ENCODE data around the gene BBC3.

The BBC3 gene

GRCh38 chr19:47221080-47221841 is 9.7 kb downstream of the BBC3 start:
- no peak for TF ChIP-seq CTCF (IDR thresholded peaks at IDR 0.05; ENCODE audit: insufficient read depth, missing control alignments)
- FAIRE-seq: no peak
- no peak for DNase-seq (ENCODE audit: insufficient read length, low spot score)

GRCh38 chr19:47215581-47215980 is 15.4 kb downstream of the BBC3 start:
- no peak for TF ChIP-seq CTCF (IDR thresholded peaks at IDR 0.05; ENCODE audit: insufficient read depth, missing control alignments)
- no peak for DNase-seq (ENCODE audit: insufficient read length, low spot score)

GRCh38 chr19:47210689-47211316 is 20.2 kb downstream of the BBC3 start:
- FAIRE-seq (no peak), DNase-seq (ENCODE audit: insufficient read length, low spot score) (peak; percentile 55)
- peak; percentile 88 for TF ChIP-seq CTCF (IDR thresholded peaks at IDR 0.05; ENCODE audit: insufficient read depth, missing control alignments)

More at GRCh38 chr19:47215581-47215980, 15.4 kb downstream of the BBC3 start:
- no peak for FAIRE-seq

- FAIRE-seq (no peak), DNase-seq (ENCODE audit: insufficient read length, low spot score) (no peak)
Measured at GRCh38 chr19:47210180-47210490, 20.9 kb downstream of the BBC3 start.

GRCh38 chr19:47209319-47210179 is 21.4 kb downstream of the BBC3 start:
- FAIRE-seq (no peak), DNase-seq (ENCODE audit: insufficient read length, low spot score) (no peak)
- no peak for TF ChIP-seq CTCF (IDR thresholded peaks at IDR 0.05; ENCODE audit: insufficient read depth, missing control alignments)

More at GRCh38 chr19:47210180-47210490, 20.9 kb downstream of the BBC3 start:
- no peak for TF ChIP-seq CTCF (IDR thresholded peaks at IDR 0.05; ENCODE audit: insufficient read depth, missing control alignments)

- no peak for FAIRE-seq
- TF ChIP-seq CTCF (IDR thresholded peaks at IDR 0.05; ENCODE audit: insufficient read depth, missing control alignments): no peak
Measured at GRCh38 chr19:47203254-47203653, 27.7 kb downstream of the BBC3 start.

More at GRCh38 chr19:47203254-47203653, 27.7 kb downstream of the BBC3 start:
- no peak for DNase-seq (ENCODE audit: insufficient read length, low spot score)
